Adipocyte (in vitro differentiated cells): ENCODE results near the gene SPDYE2B.
"Not testable (repeated sequence)": the region's sequence is repeated elsewhere in the genome, so short reads cannot be mapped to it uniquely, and the experiment has no call there.

Experiments used
- DNase-seq: peaks from one replicate; pipeline ENCODE4 v3.0.0-alpha.2; 2015; ENCODE audit warnings: low read depth
- H3K27me3 ChIP-seq: replicated peaks from 2 replicates; pipeline ENCODE4 v1.7.0; 2013; ENCODE audit warnings: mild to moderate bottlenecking, low read length, moderate library complexity; ENCODE audit not compliant: control insufficient read depth, insufficient read depth
- H3K36me3 ChIP-seq: 2 replicates; pipeline ENCODE4 v1.7.0; 2013; ENCODE audit warnings: low read length, mild to moderate bottlenecking, moderate library complexity; ENCODE audit not compliant: control insufficient read depth, insufficient read depth, severe bottlenecking
- H3K4me1 ChIP-seq: 2 replicates; pipeline ENCODE4 v1.7.0; 2013; ENCODE audit warnings: mild to moderate bottlenecking, low read length, moderate library complexity; ENCODE audit not compliant: control insufficient read depth, insufficient read depth
- H3K4me3 ChIP-seq: 2 replicates; pipeline ENCODE4 v1.7.0; 2013; ENCODE audit warnings: mild to moderate bottlenecking, low read length, moderate library complexity
- H3K9ac ChIP-seq: 2 replicates; pipeline ENCODE4 v1.7.0; 2013; ENCODE audit warnings: mild to moderate bottlenecking, low read length, moderate library complexity
- H3K9me3 ChIP-seq: 2 replicates; pipeline ENCODE4 v1.7.0; 2013; ENCODE audit warnings: mild to moderate bottlenecking, low read length, moderate library complexity; ENCODE audit not compliant: control insufficient read depth

SPDYE2B gene, protein sequence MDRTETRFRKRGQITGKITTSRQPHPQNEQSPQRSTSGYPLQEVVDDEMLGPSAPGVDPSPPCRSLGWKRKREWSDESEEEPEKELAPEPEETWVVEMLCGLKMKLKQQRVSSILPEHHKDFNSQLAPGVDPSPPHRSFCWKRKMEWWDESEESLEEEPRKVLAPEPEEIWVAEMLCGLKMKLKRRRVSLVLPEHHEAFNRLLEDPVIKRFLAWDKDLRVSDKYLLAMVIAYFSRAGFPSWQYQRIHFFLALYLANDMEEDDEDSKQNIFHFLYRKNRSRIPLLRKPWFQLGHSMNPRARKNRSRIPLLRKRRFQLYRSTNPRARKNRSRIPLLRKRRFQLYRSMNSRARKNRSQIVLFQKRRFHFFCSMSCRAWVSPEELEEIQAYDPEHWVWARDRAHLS

GRCh38 chr7:102649924-102650323 is at the start of gene SPDYE2B:
SPDYE2B (plus strand) TSS chr7:102650319; CDS start chr7:102652349, 2,030 bp downstream.
- H3K4me3 ChIP-seq, H3K9me3 ChIP-seq, DNase-seq, H3K4me1 ChIP-seq, H3K9ac ChIP-seq, H3K36me3 ChIP-seq, H3K27me3 ChIP-seq: not testable (repeated sequence)

DNA sequence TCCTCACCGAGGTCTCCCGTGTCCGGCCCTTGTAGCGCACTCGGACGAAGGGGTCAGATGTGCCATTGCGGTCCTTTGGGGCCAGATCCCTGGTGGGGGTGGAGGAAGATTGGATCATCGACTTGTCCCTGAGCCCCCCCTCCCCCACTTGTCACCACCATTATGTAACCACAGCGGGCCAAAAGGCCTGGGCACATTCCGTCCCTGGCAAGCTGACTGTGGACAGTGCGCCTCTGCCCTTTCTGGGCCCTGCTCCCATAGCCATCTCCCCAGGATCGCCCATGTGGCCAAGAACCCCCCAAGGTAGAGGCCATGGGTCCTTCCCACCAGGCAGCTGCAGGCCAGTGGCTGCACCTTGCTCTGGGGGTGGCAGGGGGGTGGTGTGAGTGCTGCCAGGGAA is 47.8 kb upstream of the SPDYE2B start:
- H3K9ac ChIP-seq, H3K36me3 ChIP-seq, DNase-seq, H3K9me3 ChIP-seq, H3K4me3 ChIP-seq, H3K27me3 ChIP-seq, H3K4me1 ChIP-seq: not testable (repeated sequence)

GRCh38 chr7:102604431-102605145 is 45.5 kb upstream of the SPDYE2B start:
- DNase-seq, H3K36me3 ChIP-seq, H3K27me3 ChIP-seq, H3K9ac ChIP-seq, H3K9me3 ChIP-seq, H3K4me1 ChIP-seq, H3K4me3 ChIP-seq: not testable (repeated sequence)

DNA sequence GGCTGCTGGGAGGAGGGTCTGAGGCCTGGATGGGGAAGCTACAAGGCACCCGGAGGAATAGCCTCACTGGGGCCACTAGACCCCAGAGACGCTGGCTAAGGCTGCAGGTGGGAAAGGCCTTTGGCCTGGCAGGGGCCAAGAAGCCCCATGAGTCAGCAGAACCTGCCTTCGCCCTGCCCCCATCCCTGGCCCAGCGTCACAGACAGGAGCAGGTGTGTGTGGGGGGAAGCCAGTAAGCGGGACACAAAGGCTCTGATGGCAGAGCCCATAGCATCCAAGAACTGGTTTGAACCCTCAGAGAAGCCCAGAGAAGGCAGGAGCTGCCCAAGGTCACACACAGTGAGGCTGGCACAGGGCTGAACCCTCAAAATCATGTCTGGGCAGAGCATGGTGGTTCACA is 43.3 kb upstream of the SPDYE2B start:
- DNase-seq, H3K36me3 ChIP-seq, H3K4me1 ChIP-seq, H3K27me3 ChIP-seq, H3K9me3 ChIP-seq, H3K9ac ChIP-seq, H3K4me3 ChIP-seq: not testable (repeated sequence)

DNA sequence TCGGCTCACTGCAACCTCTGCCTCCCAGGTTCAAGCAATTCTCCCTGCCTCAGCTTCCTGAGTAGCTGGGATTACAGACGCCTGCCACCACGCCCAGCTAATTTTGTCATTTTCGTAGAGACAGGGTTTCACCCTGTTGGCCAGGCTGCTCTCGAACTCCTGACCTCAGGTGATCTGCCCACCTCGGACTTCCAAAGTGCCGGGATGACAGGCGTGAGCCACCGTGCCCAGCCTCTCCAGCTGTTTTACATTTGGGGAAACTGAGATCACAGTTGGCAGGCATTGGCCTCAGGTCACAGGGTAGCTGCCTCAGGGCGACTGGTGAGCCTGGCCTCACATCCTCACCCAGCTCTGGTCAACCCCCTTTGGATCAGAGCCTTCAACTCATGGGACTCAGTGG is 40.4 kb upstream of the SPDYE2B start:
- not testable (repeated sequence) for H3K9me3 ChIP-seq, H3K27me3 ChIP-seq, H3K36me3 ChIP-seq, H3K4me3 ChIP-seq, DNase-seq, H3K4me1 ChIP-seq, H3K9ac ChIP-seq

DNA sequence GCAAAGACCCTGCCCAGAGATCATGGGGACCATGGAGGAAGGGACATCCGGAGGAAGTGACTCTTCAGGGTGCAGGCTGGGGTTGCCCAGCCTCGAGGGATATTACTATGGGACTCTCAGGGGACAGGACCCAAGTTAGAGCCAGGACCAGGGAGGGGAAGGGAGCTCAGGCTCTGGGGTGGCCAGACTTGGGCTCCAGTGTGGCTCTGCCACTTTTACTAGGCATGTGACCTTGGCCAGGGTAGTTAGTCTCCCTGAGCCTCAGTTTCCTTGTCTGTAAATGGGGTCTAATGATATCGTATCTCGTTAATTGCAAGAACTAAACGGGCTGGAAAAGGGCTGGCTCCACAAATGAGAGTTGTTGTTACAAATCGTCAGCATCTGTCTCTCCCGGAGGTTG is 39.7 kb upstream of the SPDYE2B start:
- H3K36me3 ChIP-seq, H3K4me3 ChIP-seq, H3K4me1 ChIP-seq, DNase-seq, H3K9me3 ChIP-seq, H3K27me3 ChIP-seq, H3K9ac ChIP-seq: not testable (repeated sequence)

DNA sequence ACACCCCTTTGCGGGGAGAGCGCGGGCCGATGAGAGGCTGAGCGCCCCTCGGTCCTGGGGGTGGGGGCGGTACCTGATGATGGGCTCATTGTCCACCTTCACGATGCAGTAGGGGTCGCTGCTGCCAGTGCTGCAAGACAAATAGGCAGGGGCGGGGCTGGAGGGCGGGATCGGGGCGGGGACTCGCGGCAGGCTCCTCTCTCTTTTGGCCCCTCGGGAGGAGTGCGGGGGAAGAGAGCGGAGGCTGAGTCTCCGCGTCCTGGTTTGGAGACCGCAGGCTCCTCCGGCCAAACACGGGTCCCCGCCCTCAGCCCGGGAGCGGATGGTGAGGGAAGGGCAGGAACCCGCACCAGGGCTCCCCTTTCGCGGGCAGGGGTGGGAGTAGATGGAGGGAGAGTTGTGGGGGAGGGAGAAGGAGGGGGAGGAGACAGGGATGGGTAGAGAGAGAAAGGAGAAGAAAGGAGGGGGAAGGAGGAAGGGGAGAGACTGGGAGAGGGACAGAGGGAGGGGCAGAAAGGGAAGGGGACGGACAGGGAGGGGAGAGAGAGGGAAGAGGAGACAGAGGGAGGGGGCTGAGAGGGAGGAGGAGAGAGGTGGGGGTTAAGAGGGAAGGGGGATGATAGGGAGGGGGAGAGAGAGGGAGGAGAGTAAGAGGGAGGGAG is 39.0 kb upstream of the SPDYE2B start:
- not testable (repeated sequence) for H3K9ac ChIP-seq, H3K4me3 ChIP-seq, H3K9me3 ChIP-seq, H3K27me3 ChIP-seq, H3K4me1 ChIP-seq, DNase-seq, H3K36me3 ChIP-seq

GRCh38 chr7:102611675-102612325 is 38.3 kb upstream of the SPDYE2B start:
- DNase-seq: peak; percentile 23
- not testable (repeated sequence) for H3K27me3 ChIP-seq, H3K36me3 ChIP-seq, H3K4me1 ChIP-seq, H3K9ac ChIP-seq, H3K9me3 ChIP-seq, H3K4me3 ChIP-seq

GRCh38 chr7:102613575-102614345 is 36.4 kb upstream of the SPDYE2B start:
- not testable (repeated sequence) for H3K4me3 ChIP-seq, H3K27me3 ChIP-seq, H3K36me3 ChIP-seq, H3K9ac ChIP-seq, H3K4me1 ChIP-seq, H3K9me3 ChIP-seq, DNase-seq

- not testable (repeated sequence) for H3K4me1 ChIP-seq, DNase-seq, H3K9ac ChIP-seq, H3K9me3 ChIP-seq, H3K27me3 ChIP-seq, H3K36me3 ChIP-seq, H3K4me3 ChIP-seq
Observed at GRCh38 chr7:102614346-102614697, 35.8 kb upstream of the SPDYE2B start.

GRCh38 chr7:102614873-102615272 is 35.2 kb upstream of the SPDYE2B start:
- not testable (repeated sequence) for H3K9ac ChIP-seq, H3K4me1 ChIP-seq, H3K27me3 ChIP-seq, H3K4me3 ChIP-seq, DNase-seq, H3K36me3 ChIP-seq, H3K9me3 ChIP-seq
